ENCODE results near the gene AQP7. TPM values are rescaled to one million over a fixed set of nuclear protein-coding genes. Genes with fewer than 3 reads are reported as not detected.
"Not testable (repeated sequence)": the region's sequence is repeated elsewhere in the genome, so short reads cannot be mapped to it uniquely, and the experiment has no call there.

AQP7 gene
- total RNA-seq, 6 donors from 2014 or later: 2.1 to 23.0 (median 4.8) TPM

DNA sequence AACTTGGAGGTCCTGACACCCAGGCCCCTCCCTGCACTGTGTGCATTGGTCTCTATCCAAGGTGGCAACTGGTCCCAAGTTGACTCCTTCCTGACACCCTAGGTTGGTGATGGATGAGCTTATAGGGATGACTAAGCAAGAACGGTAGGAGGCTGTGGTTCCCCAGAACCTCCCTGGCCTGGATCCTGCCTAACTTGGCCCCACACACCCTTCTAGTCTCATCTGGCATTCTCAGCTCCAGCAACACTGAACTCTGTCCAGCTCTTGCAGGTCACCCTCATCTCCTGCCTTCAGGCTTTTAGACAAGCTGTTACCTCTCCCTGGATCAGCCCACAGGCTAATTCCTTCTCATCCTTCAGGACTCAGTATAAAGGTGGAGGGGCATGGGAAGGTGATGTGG is 28.6 kb upstream of the AQP7 start:
- H3K4me3 ChIP-seq: no peak overlapping the region
- no peaks in the 10 kb centered on the region for H3K4me1 ChIP-seq
- 42% methylated on average over 1 of the region's 1 CpG; no CpG with 5 or more reads in 1 of the 2 donors for WGBS, 2 donors
- DNase-seq: no peak
- H3K27me3 ChIP-seq: no peaks in the 10 kb centered on the region
- peak overlapping the region in 1 of 4 donors; percentile 15 for H3K27ac ChIP-seq
- H3K36me3 ChIP-seq: no peaks in the 10 kb centered on the region
- no peak for ATAC-seq (ENCODE audit: low FRiP score in 2 of 2)
- no peak for TF ChIP-seq EP300 (IDR thresholded peaks at IDR 0.05)
- no peak for TF ChIP-seq POLR2AphosphoS5 (IDR thresholded peaks at IDR 0.05)
- TF ChIP-seq, protein P1, sequence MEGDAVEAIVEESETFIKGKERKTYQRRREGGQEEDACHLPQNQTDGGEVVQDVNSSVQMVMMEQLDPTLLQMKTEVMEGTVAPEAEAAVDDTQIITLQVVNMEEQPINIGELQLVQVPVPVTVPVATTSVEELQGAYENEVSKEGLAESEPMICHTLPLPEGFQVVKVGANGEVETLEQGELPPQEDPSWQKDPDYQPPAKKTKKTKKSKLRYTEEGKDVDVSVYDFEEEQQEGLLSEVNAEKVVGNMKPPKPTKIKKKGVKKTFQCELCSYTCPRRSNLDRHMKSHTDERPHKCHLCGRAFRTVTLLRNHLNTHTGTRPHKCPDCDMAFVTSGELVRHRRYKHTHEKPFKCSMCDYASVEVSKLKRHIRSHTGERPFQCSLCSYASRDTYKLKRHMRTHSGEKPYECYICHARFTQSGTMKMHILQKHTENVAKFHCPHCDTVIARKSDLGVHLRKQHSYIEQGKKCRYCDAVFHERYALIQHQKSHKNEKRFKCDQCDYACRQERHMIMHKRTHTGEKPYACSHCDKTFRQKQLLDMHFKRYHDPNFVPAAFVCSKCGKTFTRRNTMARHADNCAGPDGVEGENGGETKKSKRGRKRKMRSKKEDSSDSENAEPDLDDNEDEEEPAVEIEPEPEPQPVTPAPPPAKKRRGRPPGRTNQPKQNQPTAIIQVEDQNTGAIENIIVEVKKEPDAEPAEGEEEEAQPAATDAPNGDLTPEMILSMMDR (IDR thresholded peaks at IDR 0.05): no peak
- TF ChIP-seq POLR2A (IDR thresholded peaks at IDR 0.05): no peak
- H3K9me3 ChIP-seq: no peaks in the 10 kb centered on the region

DNA sequence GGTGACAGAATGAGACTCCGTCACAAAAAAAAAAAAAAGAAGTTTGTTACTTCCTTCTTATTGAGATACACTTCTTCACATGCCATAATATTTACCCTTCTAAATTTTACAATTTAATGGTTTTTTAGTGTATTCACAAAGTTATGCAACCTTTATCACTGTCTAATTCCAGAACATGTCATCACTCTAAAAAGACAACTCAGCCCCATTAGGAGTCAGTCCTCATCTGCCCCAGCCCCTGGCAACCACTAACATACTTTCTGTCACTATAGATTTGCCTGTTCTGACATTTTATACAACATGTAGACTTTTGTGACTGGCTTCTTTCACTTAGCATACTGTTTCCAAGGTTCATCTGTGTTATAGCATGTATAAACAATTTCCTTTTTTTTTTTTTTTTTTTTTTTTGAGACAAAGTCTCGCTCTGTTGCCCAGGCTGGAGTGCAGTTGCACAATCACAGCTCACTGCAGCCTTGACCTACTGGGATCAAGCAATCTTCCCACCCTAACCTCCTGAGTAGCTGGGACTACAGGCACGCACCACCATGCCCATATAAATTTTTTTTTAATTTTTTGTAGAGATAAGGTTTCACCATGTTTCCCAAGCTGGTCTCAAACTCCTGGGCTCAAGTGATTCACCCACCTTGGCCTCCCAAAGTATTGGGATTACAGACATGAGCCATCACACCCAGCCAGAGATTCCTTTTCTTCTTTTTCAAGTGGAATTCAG is 27.1 kb upstream of the AQP7 start:
- no peaks in the 10 kb centered on the region for H3K36me3 ChIP-seq
- H3K4me3 ChIP-seq: no peak overlapping the region
- ATAC-seq (ENCODE audit: low FRiP score in 2 of 2): no peak
- TF ChIP-seq EP300 (IDR thresholded peaks at IDR 0.05) (no peak), POLR2AphosphoS5 (IDR thresholded peaks at IDR 0.05) (no peak)
- TF ChIP-seq, protein P1 (IDR thresholded peaks at IDR 0.05): no peak
- H3K9me3 ChIP-seq: no peaks in the 10 kb centered on the region
- 63 to 66% methylated on average over 3 of the region's 3 CpGs for WGBS, 2 donors
- H3K27me3 ChIP-seq: no peaks in the 10 kb centered on the region
- peaks cover 0 to 3% (median 0%) of the 10 kb centered on the region in 4 donors for H3K4me1 ChIP-seq
- DNase-seq: no peak
- no peak overlapping the region for H3K27ac ChIP-seq

DNA sequence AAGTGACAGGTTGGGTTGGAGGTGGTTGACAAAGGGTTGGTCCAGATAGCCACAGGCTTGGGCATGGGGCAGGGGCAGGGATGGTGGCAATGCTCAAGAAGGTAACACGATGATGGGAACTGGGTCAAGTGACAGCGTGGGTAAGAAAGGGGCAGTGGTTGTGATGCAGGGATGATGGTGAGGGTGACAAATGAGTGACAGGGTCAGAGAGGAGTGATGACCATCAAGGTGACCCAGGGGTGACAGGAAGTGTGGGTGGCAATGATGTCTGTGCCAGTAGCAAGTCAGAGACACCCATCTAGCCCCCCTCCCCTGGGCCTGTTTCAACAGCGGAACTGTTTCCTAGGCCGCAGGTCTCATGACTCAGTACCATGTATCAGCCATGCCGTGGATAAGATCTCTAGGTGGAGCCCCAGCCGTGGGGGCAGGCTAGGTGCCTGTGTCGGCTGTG is 24.5 kb upstream of the AQP7 start:
- TF ChIP-seq POLR2AphosphoS5 (IDR thresholded peaks at IDR 0.05): no peak
- no peak for TF ChIP-seq POLR2A (IDR thresholded peaks at IDR 0.05)
- TF ChIP-seq, protein P1 (IDR thresholded peaks at IDR 0.05): no peak
- no peak for TF ChIP-seq EP300 (IDR thresholded peaks at IDR 0.05)
- peak in 1 of 2 donors; percentile 69 for ATAC-seq (ENCODE audit: low FRiP score in 2 of 2)
- H3K27ac ChIP-seq: no peak overlapping the region
- no peaks in the 10 kb centered on the region for H3K36me3 ChIP-seq
- no peaks in the 10 kb centered on the region for H3K27me3 ChIP-seq
- peak in 1 of 2 donors; percentile 38 for DNase-seq
- H3K9me3 ChIP-seq: no peaks in the 10 kb centered on the region
- WGBS, 2 donors: 85 to 93% methylated on average over 6 to 7 of the region's 7 CpGs
- peaks cover 0 to 3% (median 0%) of the 10 kb centered on the region in 4 donors for H3K4me1 ChIP-seq
- H3K4me3 ChIP-seq: no peak overlapping the region

DNA sequence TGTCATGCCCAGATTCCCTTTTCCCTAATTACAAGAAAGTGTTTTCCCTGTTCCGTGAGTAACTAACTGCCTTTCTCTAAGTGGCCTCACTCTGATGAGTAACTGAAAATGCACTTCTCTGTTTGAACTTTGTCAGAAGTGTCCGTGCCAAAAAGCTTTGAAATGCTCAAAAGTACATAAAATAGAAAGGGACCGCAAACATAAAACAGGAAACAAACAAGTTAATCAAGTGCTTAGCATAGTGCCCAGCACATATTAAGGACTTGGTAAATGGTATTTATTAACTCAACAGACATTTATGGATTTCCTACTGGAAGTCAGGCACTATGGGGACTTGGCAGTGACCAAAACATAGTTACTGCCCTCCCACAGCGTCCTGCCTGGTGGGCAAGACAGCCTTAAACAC is 22.8 kb upstream of the AQP7 start:
- peaks cover 0 to 3% (median 0%) of the 10 kb centered on the region in 4 donors for H3K4me1 ChIP-seq
- 55 to 77% methylated on average over 4 of the region's 4 CpGs for WGBS, 2 donors
- ATAC-seq (ENCODE audit: low FRiP score in 2 of 2) (peak; percentile 41 to 66), DNase-seq (no peak)
- H3K27me3 ChIP-seq: no peaks in the 10 kb centered on the region
- peak overlapping the region in 1 of 4 donors; percentile 75 for H3K27ac ChIP-seq
- no peaks in the 10 kb centered on the region for H3K9me3 ChIP-seq
- TF ChIP-seq POLR2A (IDR thresholded peaks at IDR 0.05) (no peak), POLR2AphosphoS5 (IDR thresholded peaks at IDR 0.05) (no peak), EP300 (IDR thresholded peaks at IDR 0.05) (no peak)
- TF ChIP-seq, protein P1 (IDR thresholded peaks at IDR 0.05): no peak
- H3K4me3 ChIP-seq: no peak overlapping the region
- no peaks in the 10 kb centered on the region for H3K36me3 ChIP-seq

DNA sequence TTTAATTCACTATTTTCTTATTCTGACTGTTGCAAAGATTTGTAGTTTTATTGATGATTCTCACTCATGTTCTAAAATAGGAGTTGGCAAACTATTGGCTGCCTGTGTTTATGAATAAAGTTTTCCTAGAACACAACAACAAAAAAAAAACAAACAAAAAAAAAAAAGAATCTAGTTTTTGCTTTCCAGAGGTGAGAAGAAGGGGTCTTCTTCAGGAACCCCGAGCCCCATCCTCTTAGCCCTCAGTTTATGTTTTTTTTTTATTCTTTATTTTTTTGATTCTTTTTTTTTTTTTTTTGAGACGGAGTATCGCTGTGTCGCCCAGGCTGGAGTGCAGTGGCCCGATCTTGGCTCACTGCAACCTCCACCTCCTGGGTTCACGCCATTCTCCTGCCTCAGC is 22.1 kb upstream of the AQP7 start:
- H3K9me3 ChIP-seq; H3K4me1 ChIP-seq; DNase-seq; H3K36me3 ChIP-seq; H3K4me3 ChIP-seq; ATAC-seq (ENCODE audit: low FRiP score in 2 of 2); H3K27me3 ChIP-seq: not testable (repeated sequence)
- peak overlapping the region in 1 of 4 donors; percentile 30 for H3K27ac ChIP-seq
- WGBS, 2 donors: 87 to 95% methylated on average over 6 of the region's 6 CpGs

DNA sequence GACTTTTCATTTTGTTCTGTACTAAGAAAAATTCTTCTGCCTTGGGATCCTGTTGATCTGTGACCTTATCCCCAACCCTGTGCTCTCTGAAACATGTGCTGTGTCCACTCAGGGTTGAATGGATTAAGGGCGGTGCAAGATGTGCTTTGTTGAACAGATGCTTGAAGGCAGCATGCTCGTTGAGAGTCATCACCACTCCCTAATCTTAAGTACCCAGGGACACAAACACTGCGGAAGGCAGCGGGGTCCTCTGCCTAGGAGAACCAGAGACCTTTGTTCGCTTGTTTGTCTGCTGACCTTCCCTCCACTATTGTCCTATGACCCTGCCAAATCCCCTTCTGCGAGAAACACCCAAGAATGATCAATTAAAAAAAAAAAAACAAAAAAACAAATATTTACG is 21.7 kb upstream of the AQP7 start:
- not testable (repeated sequence) for H3K4me1 ChIP-seq; H3K36me3 ChIP-seq; H3K27me3 ChIP-seq; H3K9me3 ChIP-seq; H3K27ac ChIP-seq; H3K4me3 ChIP-seq; DNase-seq; ATAC-seq (ENCODE audit: low FRiP score in 2 of 2)
- WGBS, 2 donors: 54 to 62% methylated on average over 4 to 6 of the region's 7 CpGs
